Measurements from ENCODE around the gene MS4A13.
"Not testable (repeated sequence)": the region's sequence is repeated elsewhere in the genome, so short reads cannot be mapped to it uniquely, and the experiment has no call there.

Gene MS4A13

DNA sequence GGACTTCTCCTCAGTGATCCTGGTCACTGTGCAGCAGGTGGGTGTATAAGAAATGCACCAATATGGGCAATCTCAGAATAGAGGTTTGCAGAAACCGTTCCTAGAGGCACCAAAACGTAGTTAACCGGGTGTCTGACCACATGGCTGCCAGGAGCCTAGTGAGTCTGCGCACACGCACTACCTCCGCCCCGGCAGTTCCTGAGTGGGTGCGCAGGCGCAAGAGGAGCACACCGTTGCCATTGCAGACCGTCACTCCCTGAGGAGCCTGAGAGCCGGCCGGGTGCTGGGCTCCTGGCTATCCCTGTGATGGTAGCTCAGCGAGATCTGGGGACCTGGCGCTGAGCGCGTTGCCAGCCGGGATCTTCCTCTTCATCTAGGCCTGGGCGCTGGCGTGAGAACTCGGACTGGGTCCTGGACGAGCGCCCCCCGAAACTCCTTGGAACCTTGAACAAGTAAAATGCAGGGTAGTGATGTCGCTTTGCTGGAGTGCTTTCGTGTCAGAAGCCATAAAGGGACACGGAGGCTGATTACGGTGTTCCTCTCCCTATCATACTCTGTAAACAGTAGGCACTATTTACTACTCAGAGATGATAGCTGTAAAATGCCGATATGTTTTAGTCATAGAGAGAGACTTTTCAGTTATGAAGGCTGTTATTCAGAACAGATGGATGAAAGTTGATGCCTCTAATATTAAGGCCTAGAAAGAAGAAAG lies at the start of gene MS4A13:
Gene MS4A13 (plus strand): TSS at position 249 of the 712 bp plus-strand sequence. CDS start 2,692 bp downstream, outside the sequence.
- DNase-seq (ENCODE audit: low spot score) = no peak

DNA sequence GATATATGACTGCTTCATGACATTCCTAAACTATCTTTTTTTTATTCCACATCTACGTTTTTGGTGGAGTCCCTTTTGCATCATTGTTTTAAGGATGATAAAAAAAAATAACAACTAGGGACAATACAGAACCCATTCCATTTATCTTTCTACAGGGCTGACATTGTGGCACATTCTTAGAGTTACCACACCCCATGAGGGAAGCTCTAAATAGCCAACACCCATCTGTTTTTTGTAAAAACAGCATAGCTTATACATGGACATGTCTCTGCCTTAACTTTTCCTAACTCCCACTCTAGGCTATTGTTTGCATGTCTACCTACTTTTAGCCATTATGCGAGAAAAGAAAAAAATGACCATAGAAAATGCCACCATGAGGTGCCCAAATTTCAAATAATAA lies 46.4 kb upstream of the MS4A13 start:
- DNase-seq (ENCODE audit: low spot score) = no peak

GRCh38 chr11:60469723-60470122 lies 45.5 kb upstream of the MS4A13 start:
- DNase-seq (ENCODE audit: low spot score) = no peak

- no peak for DNase-seq (ENCODE audit: low spot score)
These were observed 38.2 kb upstream of the MS4A13 start for GRCh38 chr11:60477035-60477445.

DNA sequence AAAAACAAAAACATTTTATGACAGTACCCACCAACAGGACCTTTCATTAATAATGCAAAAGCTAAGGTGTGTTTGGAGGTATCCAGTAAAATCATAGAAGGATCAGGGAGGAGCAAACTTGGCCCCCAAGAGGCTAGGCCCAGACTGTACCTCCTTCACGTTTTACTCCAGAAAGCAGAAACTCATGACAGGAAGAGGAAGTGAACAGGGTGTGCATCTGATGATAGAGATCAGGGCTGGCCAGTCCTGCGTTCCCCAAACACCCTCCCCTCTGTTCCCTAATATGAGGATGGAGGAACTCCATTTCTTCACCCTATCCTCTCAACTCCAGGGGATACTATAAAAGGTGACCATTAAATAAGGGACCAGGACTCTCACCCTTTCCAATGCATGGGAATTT lies 32.8 kb upstream of the MS4A13 start:
- DNase-seq (ENCODE audit: low spot score) = no peak

DNA sequence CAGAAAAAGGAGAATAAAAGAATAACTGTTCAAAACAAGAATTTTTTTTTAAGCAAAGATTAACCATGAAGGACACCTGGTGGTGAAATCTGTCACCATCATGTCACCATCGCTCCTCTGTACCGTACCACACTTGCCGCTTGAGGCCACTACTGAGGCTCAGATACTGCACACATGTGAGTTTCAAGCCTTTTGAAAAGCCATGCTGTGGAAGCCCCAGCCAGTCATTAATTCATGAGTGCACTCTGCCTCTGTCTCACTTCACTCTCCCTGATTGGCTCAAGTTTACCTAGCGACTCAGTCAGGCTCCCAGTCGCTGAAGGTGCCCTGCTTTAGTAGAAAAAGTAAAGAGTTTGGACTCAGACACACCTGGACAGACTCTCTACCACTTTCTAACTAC lies 29.2 kb upstream of the MS4A13 start:
- no peak for DNase-seq (ENCODE audit: low spot score)

GRCh38 chr11:60492488-60493009 lies 22.6 kb upstream of the MS4A13 start, which contains the start of gene MS4A12:
TSS of gene MS4A12 (plus strand) at chr11:60492778. CDS start at chr11:60497319, 4,541 bp downstream.
- no peak for DNase-seq (ENCODE audit: low spot score)

DNA sequence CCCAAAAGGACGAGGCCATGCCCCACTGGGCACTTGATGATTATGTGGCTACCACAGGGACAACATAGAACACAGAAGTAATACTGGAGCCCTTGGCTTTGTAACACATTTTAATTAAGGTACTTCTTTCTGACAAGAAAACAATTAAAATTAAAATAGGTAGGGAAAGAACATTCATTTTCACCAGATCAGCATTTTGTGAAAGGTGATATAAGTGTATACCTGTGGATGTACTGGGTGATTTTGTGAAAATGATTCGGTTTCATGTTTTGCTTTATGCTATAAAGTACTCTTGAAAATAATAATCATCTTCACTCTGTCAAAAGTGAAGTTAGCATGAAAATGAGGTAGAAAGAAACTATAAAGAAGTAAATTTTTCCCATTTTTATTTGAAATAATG lies 21.7 kb upstream of the MS4A13 start:
- no peak for DNase-seq (ENCODE audit: low spot score)

DNA sequence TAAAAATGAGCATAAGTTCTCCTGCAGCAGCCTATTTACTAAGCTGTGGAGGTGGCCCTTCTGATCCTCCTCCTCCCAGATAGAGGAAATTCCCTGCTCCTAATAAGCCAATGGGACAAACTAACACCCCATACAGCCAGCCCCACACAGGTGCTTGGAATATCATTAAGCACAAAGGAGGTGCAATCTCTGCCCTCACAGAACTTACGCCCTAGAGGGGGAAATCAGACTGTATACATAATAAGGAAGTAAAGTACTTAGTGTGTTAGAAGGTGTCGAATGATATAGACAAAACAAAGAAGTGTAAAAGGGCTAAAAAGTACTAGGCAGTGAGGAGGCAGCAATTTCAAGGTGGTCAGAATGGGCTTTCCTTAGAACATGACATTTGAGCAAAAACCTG lies 16.8 kb upstream of the MS4A13 start:
- no peak for DNase-seq (ENCODE audit: low spot score)

- DNase-seq (ENCODE audit: low spot score) = no peak
These were observed 16.3 kb upstream of the MS4A13 start for GRCh38 chr11:60498853-60499252.

DNA sequence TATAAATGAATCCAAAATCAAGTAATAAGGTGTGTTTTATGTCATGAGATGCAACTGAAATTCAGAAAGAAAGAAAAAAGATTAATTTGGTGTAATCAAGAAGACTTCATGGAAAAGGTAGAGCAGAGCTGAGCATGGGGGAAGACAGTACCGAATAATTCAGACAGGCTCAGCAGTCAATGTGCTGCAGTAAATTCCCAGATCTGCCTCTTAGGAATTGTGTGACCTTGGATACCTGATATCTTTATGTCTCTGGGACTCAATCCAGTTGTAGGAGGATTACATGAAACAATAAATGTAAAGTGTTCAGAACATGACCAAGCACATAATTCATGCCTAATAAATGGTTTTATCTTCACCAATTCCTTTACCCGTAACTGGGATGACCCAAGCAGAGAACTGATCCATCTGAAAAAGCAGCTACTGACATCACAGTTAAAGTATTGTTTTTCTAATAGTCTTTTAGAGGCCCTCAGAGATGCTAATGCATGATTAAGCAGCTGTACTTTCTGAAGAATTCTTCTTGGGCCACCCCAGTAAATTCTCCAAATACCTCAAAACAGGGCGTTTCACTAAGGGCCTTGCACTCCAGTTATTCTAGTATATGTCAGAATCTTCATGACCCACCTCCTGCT lies 14.8 kb upstream of the MS4A13 start:
- no peak for DNase-seq (ENCODE audit: low spot score)

GRCh38 chr11:60502221-60502775 lies 12.9 kb upstream of the MS4A13 start:
- no peak for DNase-seq (ENCODE audit: low spot score)

GRCh38 chr11:60504219-60504905 lies 10.8 kb upstream of the MS4A13 start:
- no peak for DNase-seq (ENCODE audit: low spot score)

DNA sequence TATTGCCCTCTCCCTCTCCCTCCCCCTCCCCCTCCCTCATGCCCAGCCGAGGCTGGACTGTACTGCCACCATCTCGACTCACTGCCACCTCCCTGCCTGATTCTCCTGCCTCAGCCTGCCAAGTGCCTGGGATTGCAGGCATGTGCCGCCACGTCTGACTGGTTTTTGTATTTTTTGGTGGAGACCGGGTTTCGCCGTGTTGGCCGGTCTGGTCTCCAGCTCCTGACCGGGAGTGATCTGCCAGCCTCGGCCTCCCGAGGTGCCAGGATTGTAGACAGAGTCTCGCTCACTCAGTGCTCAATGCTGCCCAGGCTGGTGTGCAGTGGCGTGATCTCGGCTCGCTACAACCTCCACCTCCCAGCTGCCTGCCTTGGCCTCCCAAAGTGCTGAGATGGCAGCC lies 5.6 kb upstream of the MS4A13 start:
- DNase-seq (ENCODE audit: low spot score) = not testable (repeated sequence)

GRCh38 chr11:60510209-60510608 lies 5.0 kb upstream of the MS4A13 start:
- not testable (repeated sequence) for DNase-seq (ENCODE audit: low spot score)

GRCh38 chr11:60511393-60511792 lies 3.8 kb upstream of the MS4A13 start:
- no peak for DNase-seq (ENCODE audit: low spot score)

DNA sequence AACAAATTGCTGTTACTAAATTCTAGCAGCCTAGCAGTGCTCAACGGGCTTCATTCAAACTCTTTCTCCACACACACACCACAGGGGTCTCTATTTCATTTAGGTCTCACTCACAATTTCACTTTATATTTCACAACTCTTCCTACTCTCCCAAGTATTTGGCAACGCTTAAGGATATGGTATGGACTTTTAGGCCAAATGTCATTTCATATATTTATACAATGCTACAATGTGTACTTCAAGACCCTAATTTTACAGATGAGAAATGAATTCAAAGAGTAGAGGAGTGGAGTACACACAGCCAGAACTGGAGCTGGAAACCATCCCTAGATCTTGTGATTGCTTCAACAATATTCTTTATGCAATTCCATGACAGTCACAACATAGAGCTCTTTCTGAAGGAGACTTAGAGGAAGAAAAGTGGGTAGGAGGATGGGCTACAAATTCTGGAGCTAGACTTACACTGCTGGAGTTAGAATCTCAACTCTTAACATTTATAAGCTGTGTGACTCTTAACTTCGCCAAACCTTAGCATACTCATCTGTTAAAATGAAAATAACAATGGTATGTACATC lies 2.5 kb upstream of the MS4A13 start:
- no peak for DNase-seq (ENCODE audit: low spot score)

DNA sequence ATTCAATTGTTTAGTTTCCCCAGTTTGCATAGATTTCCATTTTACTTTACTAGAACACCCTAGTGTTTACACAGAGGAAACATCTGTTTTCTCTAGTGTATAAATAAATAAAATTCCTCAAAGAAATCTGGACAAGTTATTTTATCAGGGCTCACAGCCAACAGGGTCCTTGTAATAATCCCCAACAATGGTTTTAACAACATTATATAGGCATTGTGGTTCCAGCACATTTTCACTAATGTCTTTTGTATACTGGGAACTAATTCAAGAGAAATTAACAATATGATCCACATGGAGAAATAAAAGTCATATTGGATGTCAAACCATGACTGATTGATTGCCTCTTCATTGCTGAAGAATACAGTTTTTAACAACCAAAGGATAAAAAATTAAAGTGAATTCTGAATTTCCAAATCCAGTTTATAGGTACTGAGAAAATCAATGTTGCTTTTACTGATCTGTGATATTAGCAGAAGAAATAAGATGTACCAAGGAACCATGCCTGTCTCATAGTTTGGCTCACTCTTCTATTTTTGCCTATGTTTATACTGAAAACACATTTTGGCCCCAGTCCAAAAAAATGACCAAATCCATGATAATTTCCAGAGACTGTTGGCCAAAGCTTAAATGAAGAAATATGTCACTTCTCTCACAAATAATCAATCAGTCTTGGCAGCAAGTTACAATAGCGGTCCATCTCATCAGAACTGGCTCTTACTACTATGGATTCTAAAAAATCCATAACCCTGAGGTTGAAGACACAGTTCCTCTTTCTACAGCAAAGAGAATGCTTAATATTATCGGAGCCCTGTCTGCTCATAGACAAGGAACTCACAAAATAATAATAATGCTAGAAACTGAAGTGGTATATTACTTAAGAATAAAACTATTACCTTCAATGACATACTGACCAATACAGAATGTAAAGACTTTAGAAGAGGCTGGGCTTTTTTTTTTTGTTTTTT lies 1.4 kb upstream of the MS4A13 start:
- no peak for DNase-seq (ENCODE audit: low spot score)

- DNase-seq (ENCODE audit: low spot score) = no peak
These were observed 13.3 kb downstream of the MS4A13 start for GRCh38 chr11:60528465-60528864.

GRCh38 chr11:60528934-60529333 lies 13.7 kb downstream of the MS4A13 start:
- DNase-seq (ENCODE audit: low spot score) = no peak

All from left forelimb (tissue), 1 donor.